GM12801 (cell line): ENCODE data around the gene ZNF784.

Experiments
- TF ChIP-seq, protein P1 (sequence below): IDR thresholded peaks from one replicate; pipeline ENCODE4 v1.5.1; 2011; ENCODE audit warnings: control low read depth; ENCODE audit not compliant: insufficient read length; ENCODE audit errors: extremely low read depth

Gene ZNF784, protein sequence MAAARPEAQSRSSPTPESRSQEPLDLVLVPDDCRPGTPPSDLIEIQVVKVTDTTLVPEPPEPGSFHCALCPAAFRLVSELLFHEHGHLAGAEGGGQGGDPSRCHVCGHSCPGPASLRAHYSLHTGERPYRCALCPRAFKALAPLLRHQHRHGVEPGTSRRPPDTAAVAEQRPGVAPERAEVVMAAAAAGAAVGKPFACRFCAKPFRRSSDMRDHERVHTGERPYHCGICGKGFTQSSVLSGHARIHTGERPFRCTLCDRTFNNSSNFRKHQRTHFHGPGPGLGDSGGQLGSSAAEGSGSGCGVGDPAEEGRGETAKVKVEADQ

DNA sequence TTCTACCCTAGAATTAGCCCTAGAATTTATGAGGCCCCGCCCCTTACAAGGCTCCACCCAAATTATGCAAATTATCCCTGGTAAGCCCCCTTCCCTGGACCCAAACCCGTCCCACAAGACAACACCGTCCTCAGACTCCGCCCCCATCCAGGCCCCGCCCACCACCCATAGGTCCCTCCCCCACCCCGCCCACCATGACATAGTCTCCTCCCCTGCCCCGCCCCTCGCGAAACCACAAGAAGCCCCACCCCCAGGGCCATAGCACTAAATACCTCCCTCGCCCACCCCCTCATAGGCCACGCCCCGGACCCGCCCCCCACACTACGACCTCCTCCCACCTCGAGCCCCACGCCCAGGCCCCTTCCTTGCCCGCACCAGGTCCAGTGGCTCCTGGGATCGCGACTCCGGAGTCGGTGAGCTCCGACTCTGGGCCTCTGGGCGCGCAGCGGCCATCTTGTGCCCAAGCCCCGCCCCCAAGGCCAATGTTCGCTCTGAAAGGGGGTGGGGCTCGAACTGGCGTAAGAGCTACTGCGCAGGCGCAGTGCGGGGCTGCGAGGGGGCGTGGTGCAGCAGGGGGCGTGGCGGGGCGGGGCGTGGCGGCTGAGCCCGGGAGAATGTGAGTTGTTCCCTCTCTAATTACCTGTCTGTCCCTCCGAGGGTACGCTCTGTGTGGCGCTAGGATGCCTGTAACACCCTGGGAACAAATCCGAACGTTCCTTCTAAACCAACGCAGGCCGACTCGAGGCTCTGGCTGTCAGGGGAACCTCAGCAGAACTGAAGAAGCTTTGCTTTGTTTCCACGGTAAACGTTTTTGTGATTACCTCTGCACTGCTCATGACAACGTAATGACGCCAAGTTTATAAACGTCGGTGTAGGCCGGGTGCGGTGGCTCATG lies at the start of gene ZNF784:
TSS of gene ZNF784 (minus strand) at position 458 of the 895 bp plus-strand sequence. CDS start at position 453, 5 bp downstream.
- TF ChIP-seq, protein P1, sequence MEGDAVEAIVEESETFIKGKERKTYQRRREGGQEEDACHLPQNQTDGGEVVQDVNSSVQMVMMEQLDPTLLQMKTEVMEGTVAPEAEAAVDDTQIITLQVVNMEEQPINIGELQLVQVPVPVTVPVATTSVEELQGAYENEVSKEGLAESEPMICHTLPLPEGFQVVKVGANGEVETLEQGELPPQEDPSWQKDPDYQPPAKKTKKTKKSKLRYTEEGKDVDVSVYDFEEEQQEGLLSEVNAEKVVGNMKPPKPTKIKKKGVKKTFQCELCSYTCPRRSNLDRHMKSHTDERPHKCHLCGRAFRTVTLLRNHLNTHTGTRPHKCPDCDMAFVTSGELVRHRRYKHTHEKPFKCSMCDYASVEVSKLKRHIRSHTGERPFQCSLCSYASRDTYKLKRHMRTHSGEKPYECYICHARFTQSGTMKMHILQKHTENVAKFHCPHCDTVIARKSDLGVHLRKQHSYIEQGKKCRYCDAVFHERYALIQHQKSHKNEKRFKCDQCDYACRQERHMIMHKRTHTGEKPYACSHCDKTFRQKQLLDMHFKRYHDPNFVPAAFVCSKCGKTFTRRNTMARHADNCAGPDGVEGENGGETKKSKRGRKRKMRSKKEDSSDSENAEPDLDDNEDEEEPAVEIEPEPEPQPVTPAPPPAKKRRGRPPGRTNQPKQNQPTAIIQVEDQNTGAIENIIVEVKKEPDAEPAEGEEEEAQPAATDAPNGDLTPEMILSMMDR, result no peak

DNA sequence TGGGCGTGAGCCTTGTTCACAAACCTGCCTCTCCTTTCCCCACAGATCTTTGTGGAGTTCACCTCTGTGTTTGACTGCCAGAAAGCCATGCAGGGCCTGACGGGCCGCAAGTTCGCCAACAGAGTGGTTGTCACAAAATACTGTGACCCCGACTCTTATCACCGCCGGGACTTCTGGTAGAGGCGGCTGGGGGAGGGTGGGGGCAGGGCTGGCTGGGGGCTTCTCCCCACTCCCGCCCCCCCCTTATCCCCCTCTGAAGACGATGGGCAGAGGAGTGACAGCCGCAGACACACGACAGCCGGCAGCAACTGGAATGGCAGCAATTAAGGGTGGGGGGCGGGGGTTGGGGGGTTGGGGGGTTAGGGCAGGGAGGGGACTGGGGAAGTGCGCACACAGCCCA lies 49.5 kb upstream of the ZNF784 start:
- TF ChIP-seq, protein P1, result no peak

DNA sequence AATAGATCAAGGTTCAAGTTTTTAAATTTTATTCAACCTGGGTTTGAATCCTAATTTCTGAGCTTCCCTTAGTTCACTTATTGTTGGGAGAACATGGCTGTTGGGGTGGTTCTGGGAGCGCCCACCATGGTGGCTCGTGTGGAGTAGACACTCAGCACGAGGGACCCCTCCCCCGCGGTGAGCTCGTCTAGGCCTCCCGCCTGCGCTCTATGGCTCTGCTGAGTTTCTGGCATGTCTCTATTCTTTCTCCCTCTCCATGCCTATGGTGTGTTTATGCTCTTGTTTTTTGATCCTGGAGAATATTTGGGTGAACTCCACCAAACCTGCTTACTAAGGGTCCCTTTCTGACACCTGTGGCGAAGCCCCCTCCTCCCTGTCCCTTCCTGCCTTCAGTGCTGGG lies 49.1 kb upstream of the ZNF784 start:
- TF ChIP-seq, protein P1, result no peak

DNA sequence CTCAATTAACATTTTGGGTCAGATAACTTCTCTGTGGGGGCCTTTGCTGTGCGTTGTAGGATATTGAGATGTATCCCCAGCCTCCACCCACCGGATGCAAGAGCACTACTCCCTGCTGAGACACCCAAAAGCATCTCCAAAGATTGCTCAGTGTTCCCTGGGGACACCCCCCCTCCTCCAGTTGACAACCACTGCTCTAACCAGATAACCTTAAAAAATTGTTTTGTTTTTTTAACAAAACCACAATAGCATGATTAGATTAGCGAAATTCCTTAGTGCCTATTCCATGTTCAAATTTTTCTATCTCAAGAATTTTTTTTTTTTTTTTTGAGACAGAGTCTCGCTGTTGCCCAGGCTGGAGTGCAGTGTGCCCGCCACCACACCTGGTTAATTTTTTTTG lies 48.1 kb upstream of the ZNF784 start:
- TF ChIP-seq, protein P1, result no peak

DNA sequence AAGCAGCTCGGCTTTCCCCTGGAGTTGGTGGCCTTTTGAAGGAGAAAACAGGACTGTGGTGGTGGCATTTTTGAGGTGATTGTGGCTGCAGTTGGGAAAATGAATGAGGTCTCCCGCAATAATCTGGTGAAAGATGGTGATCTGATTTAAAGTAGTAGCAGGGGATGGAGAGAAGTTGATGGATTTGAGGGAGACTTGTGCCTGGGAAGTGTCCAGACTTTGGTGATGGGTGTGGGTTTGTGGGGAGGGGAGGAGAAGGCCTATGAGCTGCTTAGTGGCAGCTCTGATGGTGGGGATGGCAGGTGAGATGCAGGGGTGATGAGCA lies 46.6 kb upstream of the ZNF784 start:
- TF ChIP-seq, protein P1, result no peak

DNA sequence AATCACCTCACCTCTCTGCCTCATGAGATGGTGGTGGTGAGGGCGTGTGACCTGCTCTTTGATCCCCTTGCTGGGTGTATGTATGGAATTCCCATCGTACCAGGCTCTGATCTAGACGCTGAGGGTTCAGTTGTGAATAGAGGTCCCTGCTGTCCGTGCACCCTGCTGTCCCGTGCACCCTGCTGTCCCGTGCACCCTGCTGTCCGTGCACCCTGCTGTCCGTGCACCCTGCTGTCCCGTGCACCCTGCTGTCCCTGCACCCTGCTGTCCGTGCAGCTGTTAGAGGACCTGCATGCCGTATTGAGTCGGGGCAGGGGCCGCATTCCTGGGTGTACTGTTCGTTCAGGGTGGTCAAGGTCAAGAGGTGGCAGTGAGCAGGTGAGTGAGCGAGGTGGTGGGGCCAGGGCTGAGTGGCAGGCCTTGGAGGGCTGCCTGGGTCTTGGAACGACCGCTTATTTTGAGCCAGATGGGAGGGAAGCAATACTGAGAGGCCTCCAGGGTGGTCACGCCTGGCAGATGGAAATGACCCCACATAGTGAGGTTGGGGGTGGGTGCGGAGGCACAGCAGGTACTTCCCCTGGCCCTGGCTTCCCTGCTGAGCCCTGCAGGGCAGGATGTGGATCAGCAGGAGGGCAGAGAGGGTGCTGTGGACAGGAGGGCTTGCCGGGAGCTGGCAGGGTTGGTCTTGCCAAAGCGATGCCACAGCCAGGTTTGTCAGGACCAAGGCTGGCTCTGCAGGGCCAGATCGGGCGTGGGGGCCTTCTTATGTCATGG lies 46.1 kb upstream of the ZNF784 start:
- TF ChIP-seq, protein P1, result no peak
